Neural cell (in vitro differentiated cells): ENCODE results near the gene PLEKHB2.

Experiments used
- MXI1 ChIP-seq: fragments of 450-650 bp; conservative IDR thresholded peaks from 2 replicates; pipeline ENCODE4 v1.6.1; 2014; ENCODE audit warnings: antibody characterized with exemption, mild to moderate bottlenecking; ENCODE audit not compliant: poor library complexity, severe bottlenecking
- POLR2AphosphoS5 ChIP-seq: IDR thresholded peaks from 2 replicates; pipeline ENCODE4 v1.6.1; 2012
- RAD21 ChIP-seq: fragments of 450-650 bp; conservative IDR thresholded peaks from 2 replicates; pipeline ENCODE4 v1.6.1; 2014; ENCODE audit warnings: antibody characterized with exemption, mild to moderate bottlenecking, moderate library complexity
- SMC3 ChIP-seq: fragments of 450-650 bp; conservative IDR thresholded peaks from 2 replicates; pipeline ENCODE4 v1.6.1; 2014; ENCODE audit warnings: antibody characterized with exemption, mild to moderate bottlenecking, moderate library complexity; ENCODE audit not compliant: poor library complexity
- TF ChIP-seq, protein P1 (sequence below): fragments of 450-650 bp; IDR thresholded peaks from 2 replicates; pipeline ENCODE4 v1.5.1; 2014; ENCODE audit warnings: antibody characterized with exemption, mild to moderate bottlenecking, moderate library complexity; ENCODE audit not compliant: poor library complexity, severe bottlenecking

DNA sequence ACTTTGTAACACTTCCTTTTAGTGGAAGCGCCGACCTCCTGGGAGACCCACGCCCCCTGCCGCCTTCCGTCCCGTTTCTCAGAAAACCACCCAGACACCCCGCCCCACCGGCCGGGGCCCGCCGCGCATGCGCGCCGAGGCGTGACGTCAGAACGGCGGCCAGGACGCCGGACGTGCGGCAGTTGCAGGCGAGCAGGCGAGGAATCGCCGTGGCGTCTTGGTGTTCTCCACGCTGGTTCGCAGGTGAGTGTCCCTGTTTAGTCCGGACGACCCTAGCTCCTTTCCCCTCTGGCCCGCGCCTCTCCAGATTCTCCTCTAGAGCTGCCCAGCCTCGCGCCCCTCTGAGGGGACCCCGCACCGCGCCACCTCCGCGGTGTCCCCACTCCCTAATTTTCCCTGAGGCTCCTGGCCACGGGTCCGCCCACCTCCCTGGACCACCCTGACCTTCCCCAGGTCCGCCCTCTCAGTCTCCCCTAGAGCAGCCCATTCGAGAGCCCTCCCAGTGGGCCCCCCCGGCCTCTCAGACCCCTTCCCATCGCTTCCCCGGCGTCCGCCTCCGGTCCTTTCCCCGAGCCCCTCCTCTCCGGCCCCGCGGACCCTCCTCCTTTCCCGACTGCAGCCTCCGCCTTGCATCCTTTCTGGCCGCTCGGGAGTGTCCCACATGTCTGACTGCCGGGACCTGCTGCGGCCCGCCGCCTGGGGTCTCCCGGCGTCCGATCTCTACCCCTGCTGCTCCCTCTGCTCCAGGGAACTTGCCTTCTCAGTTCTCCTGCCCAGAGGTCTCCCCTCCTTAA is at the start of gene PLEKHB2:
- TF ChIP-seq RAD21 (peak; percentile 13), SMC3 (peak; percentile 44), POLR2AphosphoS5 (peak; percentile 96), MXI1 (peak; percentile 86)
- TF ChIP-seq, protein P1, sequence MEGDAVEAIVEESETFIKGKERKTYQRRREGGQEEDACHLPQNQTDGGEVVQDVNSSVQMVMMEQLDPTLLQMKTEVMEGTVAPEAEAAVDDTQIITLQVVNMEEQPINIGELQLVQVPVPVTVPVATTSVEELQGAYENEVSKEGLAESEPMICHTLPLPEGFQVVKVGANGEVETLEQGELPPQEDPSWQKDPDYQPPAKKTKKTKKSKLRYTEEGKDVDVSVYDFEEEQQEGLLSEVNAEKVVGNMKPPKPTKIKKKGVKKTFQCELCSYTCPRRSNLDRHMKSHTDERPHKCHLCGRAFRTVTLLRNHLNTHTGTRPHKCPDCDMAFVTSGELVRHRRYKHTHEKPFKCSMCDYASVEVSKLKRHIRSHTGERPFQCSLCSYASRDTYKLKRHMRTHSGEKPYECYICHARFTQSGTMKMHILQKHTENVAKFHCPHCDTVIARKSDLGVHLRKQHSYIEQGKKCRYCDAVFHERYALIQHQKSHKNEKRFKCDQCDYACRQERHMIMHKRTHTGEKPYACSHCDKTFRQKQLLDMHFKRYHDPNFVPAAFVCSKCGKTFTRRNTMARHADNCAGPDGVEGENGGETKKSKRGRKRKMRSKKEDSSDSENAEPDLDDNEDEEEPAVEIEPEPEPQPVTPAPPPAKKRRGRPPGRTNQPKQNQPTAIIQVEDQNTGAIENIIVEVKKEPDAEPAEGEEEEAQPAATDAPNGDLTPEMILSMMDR = peak; percentile 59
